H9 (cell line): Measurements from ENCODE around the gene PRORP. TPM values are rescaled to one million over a fixed set of nuclear protein-coding genes. Genes with fewer than 3 reads are reported as not detected.

Experiments
- DNase-seq: peaks from one replicate; pipeline ENCODE4 v3.0.0-alpha.2; 2017
- H2AFZ ChIP-seq: one replicate; pipeline ENCODE4 v1.6.1; 2013; ENCODE audit warnings: mild to moderate bottlenecking, low read length, control low read depth, moderate library complexity
- H2AK5ac ChIP-seq: 2 replicates; pipeline ENCODE4 v1.6.1; 2013; ENCODE audit warnings: low read length, control low read depth, mixed read lengths; ENCODE audit not compliant: insufficient read length
- H2BK120ac ChIP-seq: one replicate; pipeline ENCODE4 v1.6.1; 2013; ENCODE audit warnings: low read depth, mild to moderate bottlenecking, low read length, control low read depth, inconsistent platforms; ENCODE audit not compliant: poor library complexity, severe bottlenecking
- H2BK12ac ChIP-seq: 2 replicates; pipeline ENCODE4 v1.6.1; 2013; ENCODE audit warnings: low read length, control low read depth, mixed read lengths, low read depth; ENCODE audit not compliant: insufficient read length
- H2BK15ac ChIP-seq: 2 replicates; pipeline ENCODE4 v1.6.1; 2013; ENCODE audit warnings: low read depth, low read length, control low read depth
- H2BK20ac ChIP-seq: one replicate; pipeline ENCODE4 v1.6.1; 2013; ENCODE audit warnings: low read depth, mild to moderate bottlenecking, low read length, control low read depth, inconsistent platforms; ENCODE audit not compliant: poor library complexity, severe bottlenecking
- H2BK5ac ChIP-seq: 2 replicates; pipeline ENCODE4 v1.6.1; 2013; ENCODE audit warnings: low read length, control low read depth, mixed read lengths; ENCODE audit not compliant: insufficient read length
- H3K14ac ChIP-seq: 2 replicates; pipeline ENCODE4 v1.6.1; 2013; ENCODE audit warnings: low read length, control low read depth; ENCODE audit not compliant: insufficient read depth
- H3K18ac ChIP-seq: 2 replicates; pipeline ENCODE4 v1.6.1; 2013; ENCODE audit warnings: low read depth, mild to moderate bottlenecking, mixed read lengths, low read length, control low read depth; ENCODE audit not compliant: insufficient read length
- H3K23ac ChIP-seq: 2 replicates; pipeline ENCODE4 v1.6.1; 2013; ENCODE audit warnings: low read length, control low read depth, mixed read lengths, low read depth; ENCODE audit not compliant: insufficient read length
- H3K23me2 ChIP-seq: 2 replicates; pipeline ENCODE4 v1.6.1; 2013; ENCODE audit warnings: low read depth, mild to moderate bottlenecking, mixed read lengths, low read length, control low read depth; ENCODE audit not compliant: insufficient read length, poor library complexity, severe bottlenecking
- H3K27ac ChIP-seq: 2 replicates; pipeline ENCODE4 v1.5.1; 2013; ENCODE audit warnings: low read length, control low read depth, mixed read lengths, low read depth; ENCODE audit not compliant: insufficient read length
- H3K27me3 ChIP-seq: 2 replicates; pipeline ENCODE4 v1.6.1; 2013; ENCODE audit warnings: low read length, control low read depth, inconsistent platforms; ENCODE audit not compliant: insufficient read depth
- H3K4ac ChIP-seq: 2 replicates; pipeline ENCODE4 v1.6.1; 2013; ENCODE audit warnings: low read depth, mild to moderate bottlenecking, control low read depth, inconsistent platforms, low read length, moderate library complexity
- H3K4me1 ChIP-seq: 2 replicates; pipeline ENCODE4 v1.6.1; 2013; ENCODE audit warnings: low read length, control low read depth, inconsistent platforms; ENCODE audit not compliant: insufficient read depth
- H3K4me2 ChIP-seq: 2 replicates; pipeline ENCODE4 v1.6.1; 2013; ENCODE audit warnings: low read length, control low read depth, mixed read lengths; ENCODE audit not compliant: insufficient read length, insufficient read depth
- H3K56ac ChIP-seq: 2 replicates; pipeline ENCODE4 v1.6.1; 2013; ENCODE audit warnings: low read depth, mild to moderate bottlenecking, mixed read lengths, low read length, control low read depth; ENCODE audit not compliant: insufficient read length
- H3K79me1 ChIP-seq: 2 replicates; pipeline ENCODE4 v1.6.1; 2013; ENCODE audit warnings: low read depth, mild to moderate bottlenecking, moderate library complexity, low read length, control low read depth, inconsistent platforms; ENCODE audit not compliant: insufficient read depth, poor library complexity, severe bottlenecking
- H3K79me2 ChIP-seq: 2 replicates; pipeline ENCODE4 v1.6.1; 2013; ENCODE audit warnings: low read length, control low read depth, inconsistent platforms; ENCODE audit not compliant: insufficient read depth
- H3K9ac ChIP-seq: 2 replicates; pipeline ENCODE4 v1.6.1; 2013; ENCODE audit warnings: low read length, control low read depth, mixed read lengths; ENCODE audit not compliant: insufficient read length; ENCODE audit errors: extremely low read depth
- H3K9me3 ChIP-seq: one replicate; pipeline ENCODE4 v1.6.1; 2013; ENCODE audit warnings: low read depth, low read length, inconsistent platforms; ENCODE audit not compliant: control insufficient read depth
- H3T11ph ChIP-seq: one replicate; pipeline ENCODE4 v1.6.1; 2013; ENCODE audit warnings: mild to moderate bottlenecking, low read length, control low read depth, inconsistent platforms
- H4K20me1 ChIP-seq: one replicate; pipeline ENCODE4 v1.6.1; 2013; ENCODE audit not compliant: control insufficient read depth, insufficient read length, insufficient read depth
- H4K5ac ChIP-seq: 2 replicates; pipeline ENCODE4 v1.6.1; 2013; ENCODE audit warnings: low read depth, mild to moderate bottlenecking, mixed read lengths, low read length, control low read depth; ENCODE audit not compliant: insufficient read length
- H4K8ac ChIP-seq: replicated peaks from 2 replicates; pipeline ENCODE4 v1.6.1; 2013; ENCODE audit warnings: low read length, control low read depth, mixed read lengths, low read depth; ENCODE audit not compliant: insufficient read length
- H4K91ac ChIP-seq: 2 replicates; pipeline ENCODE4 v1.6.1; 2013; ENCODE audit warnings: low read depth, mild to moderate bottlenecking, moderate library complexity, mixed read lengths, low read length, control low read depth; ENCODE audit not compliant: insufficient read length
- H3K27ac Mint-ChIP-seq, 3 experiments: 2 replicates in 2 of 3; 3 replicates in 1 of 3; pipeline ENCODE4 v1.8.0; 2020 to 2021; ENCODE audit warnings: mixed read lengths in 3 of 3, mild to moderate bottlenecking in 1 of 3, moderate library complexity in 1 of 3
- H3K27me3 Mint-ChIP-seq: 2 replicates; pipeline ENCODE4 v1.8.0; 2021; ENCODE audit warnings: low read depth, mild to moderate bottlenecking, moderate library complexity, mixed read lengths
- H3K36me3 Mint-ChIP-seq, 3 experiments: 2 replicates in 2 of 3; 3 replicates in 1 of 3; pipeline ENCODE4 v1.8.0; 2020 to 2021; ENCODE audit warnings: low read depth in 3 of 3, mixed read lengths in 3 of 3; ENCODE audit not compliant: insufficient read depth in 1 of 3
- H3K4me1 Mint-ChIP-seq, 2 experiments: 2 replicates each; pipeline ENCODE4 v1.8.0; 2020; ENCODE audit warnings: mixed read lengths in 2 of 2
- H3K4me3 Mint-ChIP-seq, 2 experiments: 2 replicates in 1 of 2; 3 replicates in 1 of 2; pipeline ENCODE4 v1.8.0; 2020 to 2021; ENCODE audit warnings: mild to moderate bottlenecking in 2 of 2, mixed read lengths in 2 of 2, moderate library complexity in 1 of 2
- H3K9me3 Mint-ChIP-seq, 2 experiments: 2 replicates in 1 of 2; 3 replicates in 1 of 2; pipeline ENCODE4 v1.8.0; 2020; ENCODE audit warnings: mild to moderate bottlenecking in 2 of 2, mixed read lengths in 2 of 2, moderate library complexity in 1 of 2
- CTCF ChIP-seq: fragments of 200-600 bp; sonication (generic); conservative IDR thresholded peaks from 3 replicates; pipeline ENCODE4 v1.8.0; 2021; ENCODE audit warnings: antibody characterized with exemption, mild to moderate bottlenecking
- WGBS: extraction: QIAGEN DNeasy Blood & Tissue Kit; methylation state at CpG from one replicate; pipeline ENCODE4 v1.1.7; 2013; ENCODE audit warnings: missing lambda C conversion rate, low lambda C conversion rate, mixed read lengths; ENCODE audit not compliant: insufficient read length; ENCODE audit errors: extremely low coverage; 5-methylcytosine and 5-hydroxymethylcytosine counted together
- total RNA-seq: library from RNA; stranded (reverse); gene quantifications from 2 replicates; pipeline ENCODE4 v1.2.1, GENCODE V29; 2021

PRORP gene
- total RNA-seq, 1 experiment from 2014 or later: 37.7 TPM

GRCh38 chr14:35085441-35085840 lies 36.9 kb upstream of the PRORP start:
- H3K79me2 ChIP-seq: no peaks in the 10 kb centered on the region
- TF ChIP-seq CTCF: no peak
- H4K20me1 ChIP-seq: no peaks in the 10 kb centered on the region
- H3K4ac ChIP-seq: no peak overlapping the region
- Mint-ChIP-seq H3K4me3 (no peak overlapping the region), H3K27ac (0 out of 7 replicates have a peak overlapping the region, but pooled peaks of 1 of the 3 experiments have one; percentile 36), H3K9me3 (no peaks in the 10 kb centered on the region), H3K27me3 (no peaks in the 10 kb centered on the region), H3K4me1 (no peaks in the 10 kb centered on the region), H3K36me3 (peaks cover 15 to 63% (median 42%) of the 10 kb centered on the region in 3 experiments)
- no peak overlapping the region for H2AK5ac ChIP-seq
- no peak overlapping the region for H2AFZ ChIP-seq
- no peaks in the 10 kb centered on the region for H3K79me1 ChIP-seq
- H3K4me1 ChIP-seq: no peaks in the 10 kb centered on the region
- no peak overlapping the region for H2BK120ac ChIP-seq
- no peak overlapping the region for H2BK20ac ChIP-seq
- no peak overlapping the region for H3K56ac ChIP-seq
- WGBS: no CpG with 5 or more reads among the region's 2 CpGs
- H3K23me2 ChIP-seq: no peaks in the 10 kb centered on the region
- H4K5ac ChIP-seq: no peak overlapping the region
- H2BK15ac ChIP-seq: no peak overlapping the region
- H3K9ac ChIP-seq: no peak overlapping the region
- H3K14ac ChIP-seq: no peak overlapping the region
- no peak overlapping the region for H3K4me2 ChIP-seq
- DNase-seq: no peak
- no peak overlapping the region for H3K18ac ChIP-seq
- no peak overlapping the region for H2BK12ac ChIP-seq
- no peaks in the 10 kb centered on the region for H3K27me3 ChIP-seq
- no peak overlapping the region for H3K27ac ChIP-seq
- no peak overlapping the region for H2BK5ac ChIP-seq
- no peak overlapping the region for H4K8ac ChIP-seq
- no peaks in the 10 kb centered on the region for H3K9me3 ChIP-seq
- H3K23ac ChIP-seq: no peak overlapping the region
- no peak overlapping the region for H3T11ph ChIP-seq
- no peak overlapping the region for H4K91ac ChIP-seq
